Lower leg skin (tissue), 4 donors: Measurements from ENCODE around the gene GPR78. TPM values are rescaled to one million over a fixed set of nuclear protein-coding genes. Genes with fewer than 3 reads are reported as not detected.
A peak's percentile ranks its signal among the peaks of the same experiment; 100 is the strongest.

Experiments
- DNase-seq, 2 donors: peaks; one replicate each; pipeline ENCODE4 v3.0.0-alpha.2; 2019; ENCODE audit warnings: low spot score in 2 of 2
- H3K4me3 ChIP-seq: fragments of 200-600 bp; sonication (generic); 2 replicates; pipeline ENCODE4 v1.5.1; 2017; ENCODE audit warnings: mild to moderate bottlenecking, low read depth; ENCODE audit not compliant: poor library complexity, severe bottlenecking
- POLR2A ChIP-seq, 2 donors: fragments of 450-650 bp; IDR thresholded peaks; one replicate each; pipeline ENCODE4 v1.6.1; 2016 to 2017; ENCODE audit warnings: antibody characterized with exemption in 2 of 2, mild to moderate bottlenecking in 1 of 2, moderate library complexity in 1 of 2
- WGBS, 2 donors: methylation state at CpG; one replicate each; pipeline ENCODE4 v1.1.5; 2018; 5-methylcytosine and 5-hydroxymethylcytosine counted together
- intact Hi-C: fragments of 100-400 bp; cut with DNase I; formaldehyde crosslinking; loops from one replicate; pipeline ENCODE4 v1.15.0; 2023; ENCODE audit warnings: low total_unique reads
- total RNA-seq, 4 donors: library from RNA; depleted of rRNA; stranded (reverse); fragments of >200 nt; gene quantifications; one replicate each; pipeline ENCODE4 v1.1.0, GENCODE V29; 2016
- TF ChIP-seq, protein P1 (sequence below), 3 donors: fragments of 450-650 bp; IDR thresholded peaks; one replicate each; pipeline ENCODE4 v1.5.1; 2016; ENCODE audit warnings: antibody characterized with exemption in 3 of 3, mild to moderate bottlenecking in 3 of 3, moderate library complexity in 2 of 3

Gene GPR78
- total RNA-seq, 4 donors from 2014 or later: not detected

DNA sequence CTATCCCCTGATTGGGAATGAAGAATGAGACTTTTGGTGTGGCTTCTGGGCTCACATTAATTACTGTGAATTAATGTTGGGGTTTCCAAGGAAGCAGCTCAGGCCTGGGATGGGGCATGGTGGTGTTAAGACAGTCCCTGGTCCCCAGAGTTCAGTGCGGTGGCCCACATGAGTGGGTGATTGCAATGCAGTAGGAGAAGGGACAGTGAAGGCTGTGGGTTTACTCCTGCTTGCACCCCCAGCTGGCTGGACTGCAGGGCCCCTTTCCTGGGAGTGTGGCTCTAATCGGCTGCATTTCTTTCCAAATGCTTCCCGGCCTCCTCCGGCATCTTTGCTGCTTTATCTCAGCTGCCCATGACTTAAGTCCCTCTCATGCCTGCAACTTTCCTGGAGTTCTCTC lies 28.2 kb upstream of the GPR78 start:
- H3K4me3 ChIP-seq: no peak overlapping the region
- 85 to 92% methylated on average over 4 of the region's 4 CpGs for WGBS, 2 donors
- TF ChIP-seq, protein P1, sequence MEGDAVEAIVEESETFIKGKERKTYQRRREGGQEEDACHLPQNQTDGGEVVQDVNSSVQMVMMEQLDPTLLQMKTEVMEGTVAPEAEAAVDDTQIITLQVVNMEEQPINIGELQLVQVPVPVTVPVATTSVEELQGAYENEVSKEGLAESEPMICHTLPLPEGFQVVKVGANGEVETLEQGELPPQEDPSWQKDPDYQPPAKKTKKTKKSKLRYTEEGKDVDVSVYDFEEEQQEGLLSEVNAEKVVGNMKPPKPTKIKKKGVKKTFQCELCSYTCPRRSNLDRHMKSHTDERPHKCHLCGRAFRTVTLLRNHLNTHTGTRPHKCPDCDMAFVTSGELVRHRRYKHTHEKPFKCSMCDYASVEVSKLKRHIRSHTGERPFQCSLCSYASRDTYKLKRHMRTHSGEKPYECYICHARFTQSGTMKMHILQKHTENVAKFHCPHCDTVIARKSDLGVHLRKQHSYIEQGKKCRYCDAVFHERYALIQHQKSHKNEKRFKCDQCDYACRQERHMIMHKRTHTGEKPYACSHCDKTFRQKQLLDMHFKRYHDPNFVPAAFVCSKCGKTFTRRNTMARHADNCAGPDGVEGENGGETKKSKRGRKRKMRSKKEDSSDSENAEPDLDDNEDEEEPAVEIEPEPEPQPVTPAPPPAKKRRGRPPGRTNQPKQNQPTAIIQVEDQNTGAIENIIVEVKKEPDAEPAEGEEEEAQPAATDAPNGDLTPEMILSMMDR (IDR thresholded peaks at IDR 0.05): no peak
- no peak for TF ChIP-seq POLR2A (IDR thresholded peaks at IDR 0.05)
- DNase-seq: peak in 1 of 2 donors; percentile 42
- intact Hi-C loops: no loop called here

DNA sequence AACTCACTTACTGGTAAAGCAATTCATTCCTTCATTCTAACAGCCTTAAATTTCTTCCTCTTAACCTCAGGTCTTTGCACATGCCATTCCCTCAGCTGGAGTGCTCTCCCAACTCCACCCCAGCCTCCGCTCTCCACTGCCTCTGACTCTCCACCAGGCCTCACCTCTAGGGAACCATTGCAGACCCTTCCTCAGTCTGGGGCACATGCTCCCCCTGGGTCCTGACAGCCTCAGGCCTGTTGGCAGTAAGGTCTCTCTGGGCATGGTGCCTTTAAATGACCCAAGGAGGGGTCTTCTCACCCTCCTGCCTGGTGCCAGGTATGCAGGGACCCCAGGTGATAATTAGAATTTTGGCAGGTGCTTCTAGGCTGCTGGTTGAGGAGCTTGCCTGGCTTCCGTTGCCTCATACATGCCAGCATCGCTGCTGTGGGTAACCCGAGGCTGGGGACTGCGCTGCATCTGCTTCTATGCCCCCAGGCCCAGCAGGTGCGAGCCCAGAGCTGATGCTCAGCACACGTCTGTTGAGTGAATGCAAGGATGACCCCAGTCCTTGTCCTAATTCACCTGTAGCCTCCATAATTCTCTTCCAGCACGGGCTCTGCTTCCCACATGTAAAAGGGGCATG lies 27.5 kb upstream of the GPR78 start:
- intact Hi-C loops: no loop called here
- TF ChIP-seq POLR2A (IDR thresholded peaks at IDR 0.05): no peak
- TF ChIP-seq, protein P1 (IDR thresholded peaks at IDR 0.05): no peak
- no peak overlapping the region for H3K4me3 ChIP-seq
- peak in 1 of 2 donors; percentile 56 for DNase-seq
- WGBS, 2 donors: 77 to 82% methylated on average over 8 of the region's 8 CpGs

DNA sequence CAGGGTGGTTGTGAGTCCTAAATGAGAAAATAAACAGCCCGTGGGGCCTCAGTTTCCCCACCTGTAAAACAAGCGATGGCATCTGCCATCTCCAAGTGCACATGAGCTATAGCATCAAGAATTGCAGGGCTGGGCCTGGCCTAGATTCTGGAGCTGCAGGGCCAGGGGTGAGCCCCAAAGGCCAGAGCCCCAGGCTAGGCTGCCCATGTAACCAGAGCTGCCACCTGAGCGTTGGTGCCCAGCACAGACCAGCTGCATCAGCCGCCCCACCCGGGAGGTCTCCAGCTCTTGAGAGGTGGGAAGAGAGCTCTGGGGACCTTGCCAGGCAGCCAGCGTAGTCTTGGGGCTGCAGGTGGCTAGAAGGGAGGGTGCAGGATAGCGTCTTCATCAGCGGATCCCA lies 27.0 kb upstream of the GPR78 start:
- intact Hi-C loops: no loop called here
- 89 to 94% methylated on average over 7 to 8 of the region's 8 CpGs for WGBS, 2 donors
- no peak for TF ChIP-seq POLR2A (IDR thresholded peaks at IDR 0.05)
- TF ChIP-seq, protein P1 (IDR thresholded peaks at IDR 0.05): no peak
- peak in 1 of 2 donors; percentile 64 for DNase-seq
- no peak overlapping the region for H3K4me3 ChIP-seq

DNA sequence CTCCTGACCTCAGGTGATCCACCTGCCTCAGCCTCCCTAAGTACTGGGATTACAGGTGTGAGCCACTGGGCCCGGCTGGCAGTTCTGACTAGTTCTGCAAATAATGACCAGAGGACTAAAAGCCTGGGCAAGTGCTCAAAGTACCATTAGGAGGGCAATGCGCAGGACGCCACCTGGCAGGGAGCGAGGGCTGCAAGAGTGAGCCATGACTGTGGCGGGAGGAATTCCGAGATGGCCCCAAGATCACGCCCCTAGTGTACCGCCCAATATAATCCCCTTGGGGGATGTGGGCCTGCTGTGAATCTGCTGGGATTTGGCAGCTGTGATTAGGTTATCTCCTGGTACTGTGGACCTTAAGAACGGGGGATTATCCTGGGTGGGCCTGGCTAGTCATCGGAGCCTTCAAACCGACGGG lies 26.2 kb upstream of the GPR78 start:
- WGBS, 2 donors: 55 to 75% methylated on average over 12 of the region's 12 CpGs
- intact Hi-C loops: no loop called here
- TF ChIP-seq, protein P1 (IDR thresholded peaks at IDR 0.05): no peak
- TF ChIP-seq POLR2A (IDR thresholded peaks at IDR 0.05): no peak
- DNase-seq: peak in 1 of 2 donors; percentile 57
- no peak overlapping the region for H3K4me3 ChIP-seq

DNA sequence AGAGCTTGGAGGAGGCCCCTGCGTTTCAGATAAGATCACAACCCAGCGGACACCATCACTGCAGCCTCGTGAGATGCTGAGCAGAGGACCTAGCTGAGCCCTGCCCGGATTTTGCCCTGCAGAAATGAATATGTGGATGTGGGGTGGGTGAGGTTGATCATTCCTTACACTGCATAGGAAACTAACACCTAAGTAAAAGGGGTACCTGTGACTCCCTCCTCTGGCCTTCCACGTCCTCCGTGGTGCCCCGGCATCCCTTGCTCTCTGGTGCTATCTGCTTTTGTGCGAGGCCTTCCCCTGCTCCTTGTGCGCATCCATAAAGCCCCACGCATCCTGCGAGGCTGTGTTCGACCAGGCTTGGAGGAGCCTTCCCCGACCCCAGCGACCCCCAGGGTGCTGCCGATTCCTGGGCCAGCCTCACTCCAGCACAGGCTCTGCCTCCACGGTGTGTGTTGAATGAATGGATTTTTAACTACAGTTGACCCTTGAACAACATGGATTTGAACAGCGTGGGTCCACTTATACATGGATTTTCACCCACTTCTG lies 25.6 kb upstream of the GPR78 start:
- WGBS, 2 donors: 84 to 87% methylated on average over 17 of the region's 17 CpGs
- no peak overlapping the region for H3K4me3 ChIP-seq
- no peak for TF ChIP-seq POLR2A (IDR thresholded peaks at IDR 0.05)
- TF ChIP-seq, protein P1 (IDR thresholded peaks at IDR 0.05): no peak
- intact Hi-C loops: no loop called here
- no peak for DNase-seq

DNA sequence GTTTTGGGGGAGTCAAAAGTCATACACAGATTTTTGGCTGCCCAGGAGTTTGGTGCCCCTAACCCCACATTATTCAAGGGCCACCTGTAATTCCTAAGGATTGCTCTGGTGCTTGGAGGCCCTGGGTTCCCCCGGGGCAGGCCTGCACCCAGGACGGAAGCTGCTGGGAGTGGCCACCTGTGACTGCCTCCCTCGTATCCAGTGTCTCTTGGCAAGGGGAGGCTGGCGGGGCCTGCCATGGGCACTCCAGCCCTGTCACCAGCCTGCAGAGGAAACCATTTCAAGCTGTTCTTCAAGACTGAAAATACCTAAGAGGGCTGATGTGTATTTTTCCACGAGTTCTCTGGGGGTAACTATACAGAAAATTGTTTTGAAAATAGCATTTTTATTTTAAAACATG lies 24.5 kb upstream of the GPR78 start:
- no peak for DNase-seq
- TF ChIP-seq POLR2A (IDR thresholded peaks at IDR 0.05): no peak
- TF ChIP-seq, protein P1 (IDR thresholded peaks at IDR 0.05): no peak
- intact Hi-C loops: no loop called here
- H3K4me3 ChIP-seq: no peak overlapping the region
- WGBS, 2 donors: 80 to 85% methylated on average over 5 of the region's 5 CpGs
